Measurements from ENCODE around the gene IL11. TPM values are rescaled to one million over a fixed set of nuclear protein-coding genes. Genes with fewer than 3 reads are reported as not detected.

The IL11 gene
- total and polyA plus RNA-seq, 2 of the 13 experiments (the other 11 are each of a cell fraction or from before 2014, with no cell fraction given) = 2.5 to 2.9 TPM

DNA sequence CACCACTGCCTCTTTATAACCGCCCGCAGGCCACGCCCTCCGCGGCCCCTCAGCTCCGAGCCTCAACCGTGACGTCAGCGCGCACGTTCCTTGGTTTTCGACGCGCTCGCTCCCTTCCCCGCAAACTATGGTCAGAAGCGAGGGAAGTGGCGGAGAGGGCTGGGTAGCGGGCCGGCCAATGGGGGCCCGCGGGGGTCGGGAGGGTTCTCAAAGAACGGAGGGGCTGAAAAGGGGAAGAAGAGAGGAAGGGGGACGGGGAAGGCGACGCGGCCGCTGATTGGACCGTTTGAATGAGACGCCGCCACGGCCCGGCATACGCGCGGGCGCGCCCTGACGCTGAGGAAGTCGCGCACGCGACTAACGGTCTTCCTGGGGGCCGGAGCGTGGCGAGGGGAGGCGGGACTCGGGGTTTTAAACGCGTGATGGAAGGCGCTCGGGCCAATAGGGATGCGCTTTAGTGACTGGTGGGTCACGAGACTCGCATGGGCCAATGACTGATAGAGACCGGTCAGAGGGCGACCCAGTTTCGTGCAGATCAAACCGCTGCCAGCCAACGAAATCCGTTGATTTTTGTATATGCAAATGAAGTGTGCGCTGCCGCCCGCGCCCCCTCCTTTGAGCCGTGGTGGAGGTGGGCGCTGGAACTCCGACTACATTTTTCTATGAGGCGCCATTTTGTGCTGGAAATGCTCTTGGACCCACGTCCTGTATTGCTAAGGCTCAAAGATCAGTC, 37.7 kb upstream of the IL11 start (continued):
- TF ChIP-seq HMG20A (CRISPR knock-in tag; IDR thresholded peaks at IDR 0.05; ENCODE audit: borderline replicate concordance) (no peak), ZNF547 (CRISPR knock-in tag; IDR thresholded peaks at IDR 0.05) (no peak), ZNF891 (CRISPR knock-in tag; IDR thresholded peaks at IDR 0.05) (0 out of 2 replicates have a peak, but pooled peaks have one; percentile 41), NFKBIZ (CRISPR knock-in tag; IDR thresholded peaks at IDR 0.05) (0 out of 2 replicates have a peak, but pooled peaks have one; percentile 35), HBP1 (CRISPR knock-in tag; IDR thresholded peaks at IDR 0.05; ENCODE audit: low read depth) (peak; percentile 68; the same call in 1 of the 2 replicates), SCMH1 (CRISPR knock-in tag; IDR thresholded peaks at IDR 0.05; ENCODE audit: borderline replicate concordance) (no peak), BATF2 (CRISPR knock-in tag; IDR thresholded peaks at IDR 0.05) (peak; percentile 77; the same call in 1 of the 2 replicates), KAT8 (CRISPR knock-in tag; IDR thresholded peaks at IDR 0.05) (peak; percentile 62), AGO1 (IDR thresholded peaks at IDR 0.05; ENCODE audit: low read depth, low read length, poor library complexity, severe bottlenecking) (peak; percentile 41), KLF12 (CRISPR knock-in tag; IDR thresholded peaks at IDR 0.05; ENCODE audit: borderline replicate concordance) (peak; percentile 38; the same call in 1 of the 2 replicates), ZNF230 (CRISPR knock-in tag; IDR thresholded peaks at IDR 0.05) (peak; percentile 59; the same call in 1 of the 2 replicates), TMF1 (CRISPR knock-in tag; IDR thresholded peaks at IDR 0.05; ENCODE audit: low read depth) (no peak; the same call in 1 of the 2 replicates), ZNF350 (CRISPR knock-in tag; IDR thresholded peaks at IDR 0.05; ENCODE audit: borderline replicate concordance, low read depth) (peak; percentile 61; the same call in 1 of the 2 replicates), ZNF431 (CRISPR knock-in tag; IDR thresholded peaks at IDR 0.05; ENCODE audit: borderline replicate concordance, low read depth) (no peak), ISL2 (CRISPR knock-in tag; IDR thresholded peaks at IDR 0.05) (peak; percentile 66), DR1 (CRISPR knock-in tag; IDR thresholded peaks at IDR 0.05) (peak; percentile 98), ZNF562 (CRISPR knock-in tag; IDR thresholded peaks at IDR 0.05; ENCODE audit: borderline replicate concordance) (no peak), PHF21A (CRISPR knock-in tag; IDR thresholded peaks at IDR 0.05) (0 out of 2 replicates have a peak, but pooled peaks have one; percentile 36), CEBPB (IDR thresholded peaks at IDR 0.05; ENCODE audit: borderline replicate concordance, low read depth, low read length) (no peak), ZNF543 (CRISPR knock-in tag; IDR thresholded peaks at IDR 0.05) (peak; percentile 87; the same call in 1 of the 2 replicates), MIER2 (CRISPR knock-in tag; IDR thresholded peaks at IDR 0.05) (0 out of 2 replicates have a peak, but pooled peaks have one; percentile 36), ZNF501 (CRISPR knock-in tag; IDR thresholded peaks at IDR 0.05) (peak; percentile 90), YEATS2 (CRISPR knock-in tag; IDR thresholded peaks at IDR 0.05; ENCODE audit: borderline replicate concordance) (peak; percentile 81), USF2 (IDR thresholded peaks at IDR 0.05; ENCODE audit: low read depth, low read length) (peak; percentile 69), USF2 (CRISPR knock-in tag; IDR thresholded peaks at IDR 0.05; ENCODE audit: borderline replicate concordance) (peak; percentile 77; the same call in 1 of the 2 replicates)
